Caco-2 (cell line): ENCODE results near the gene EIF2B2. TPM values are rescaled to one million over a fixed set of nuclear protein-coding genes. Genes with fewer than 3 reads are reported as not detected.

ENCODE experiments used
- BruUV-seq: library from RNA; stranded (reverse); fragments of 400-500 nt; replicated peaks from 2 replicates; lab custom pipeline; 2021; lab: Mats Ljungman, UMichigan
- CTCF ChIA-PET: fragments of 300-600 bp; sonication (Branson Sonifier 250); formaldehyde crosslinking; loops from one replicate; lab custom pipeline; 2022; ENCODE audit warnings: antibody characterized with exemption; lab: Charles Lee
- POLR2A ChIA-PET: fragments of 300-600 bp; sonication (Branson Sonifier 250); formaldehyde crosslinking; loops from one replicate; lab custom pipeline; 2022; ENCODE audit warnings: antibody characterized with exemption; lab: Charles Lee
- DNase-seq, 2 experiments: peaks; one replicate each; pipeline versions ENCODE4 v3.0.0 to v3.0.0-alpha.2; 2020 to 2022
- H3K27me3 ChIP-seq: replicated peaks from 2 replicates; pipeline ENCODE4 v1.6.0; 2011; ENCODE audit warnings: low read length; ENCODE audit not compliant: control insufficient read depth, insufficient read depth
- H3K36me3 ChIP-seq: 2 replicates; pipeline ENCODE4 v1.5.1; 2011; ENCODE audit warnings: low read length; ENCODE audit not compliant: control insufficient read depth, insufficient read depth
- H3K4me1 ChIP-seq: fragments of 250-450 bp; sonication (Bioruptor Pico); 2 replicates; pipeline ENCODE4 v1.5.1; 2020; ENCODE audit warnings: mild to moderate bottlenecking
- H3K4me3 ChIP-seq: 2 replicates; pipeline ENCODE4 v1.5.1; 2011; ENCODE audit warnings: low read depth, mild to moderate bottlenecking, control low read depth, low read length
- H3K9me3 ChIP-seq: fragments of 250-450 bp; sonication (Bioruptor Pico); 2 replicates; pipeline ENCODE4 v1.5.1; 2020; ENCODE audit warnings: mild to moderate bottlenecking, moderate library complexity
- H3K27ac Mint-ChIP-seq: one replicate; pipeline ENCODE4 v1.8.0; 2022; ENCODE audit warnings: mixed read lengths; ENCODE audit not compliant: unreplicated experiment
- H3K27me3 Mint-ChIP-seq: one replicate; pipeline ENCODE4 v1.8.0; 2022; ENCODE audit warnings: mixed read lengths; ENCODE audit not compliant: insufficient read depth, unreplicated experiment
- H3K36me3 Mint-ChIP-seq: one replicate; pipeline ENCODE4 v1.8.0; 2022; ENCODE audit warnings: mild to moderate bottlenecking, mixed read lengths; ENCODE audit not compliant: insufficient read depth, unreplicated experiment
- H3K4me1 Mint-ChIP-seq: one replicate; pipeline ENCODE4 v1.8.0; 2022; ENCODE audit warnings: low read depth, mixed read lengths; ENCODE audit not compliant: unreplicated experiment
- H3K4me3 Mint-ChIP-seq: one replicate; pipeline ENCODE4 v1.8.0; 2022; ENCODE audit warnings: mild to moderate bottlenecking, moderate library complexity, mixed read lengths; ENCODE audit not compliant: unreplicated experiment
- H3K9me3 Mint-ChIP-seq: one replicate; pipeline ENCODE4 v1.8.0; 2022; ENCODE audit warnings: mixed read lengths; ENCODE audit not compliant: unreplicated experiment
- CTCF ChIP-seq, 2 experiments: fragments of 200-600 bp in 1 of 2; IDR thresholded peaks; 1 replicate in 1 of 2; 2 replicates in 1 of 2; pipeline versions ENCODE4 v1.5.1 to v1.8.0; 2011 to 2022; ENCODE audit warnings: antibody characterized with exemption in 1 of 2, control low read depth in 1 of 2, inconsistent platforms in 1 of 2, low read depth in 1 of 2, low read length in 1 of 2, mild to moderate bottlenecking in 1 of 2, moderate library complexity in 1 of 2; ENCODE audit not compliant: insufficient read depth in 1 of 2, severe bottlenecking in 1 of 2, unreplicated experiment in 1 of 2
- intact Hi-C: fragments of 100-400 bp; cut with micrococcal nuclease; formaldehyde crosslinking; loops from one replicate; pipeline ENCODE4 v1.10.0; 2022; ENCODE audit not compliant: unreplicated experiment
- total RNA-seq: library from RNA; stranded (reverse); gene quantifications from 2 replicates; pipeline ENCODE4 v1.2.3, GENCODE V29; 2022

EIF2B2 gene
- total RNA-seq, 1 experiment from 2014 or later: 54.4 TPM

- peaks cover 15% of the 10 kb centered on the region for H3K4me1 Mint-ChIP-seq
- no peaks in the 10 kb centered on the region for H3K9me3 Mint-ChIP-seq
- DNase-seq: no peak
- CTCF ChIA-PET: no interaction called here
- POLR2A ChIA-PET: no interaction called here
- no peaks in the 10 kb centered on the region for H3K36me3 Mint-ChIP-seq
- H3K27me3 Mint-ChIP-seq: no peaks in the 10 kb centered on the region
- H3K4me3 ChIP-seq: no peak overlapping the region
- intact Hi-C loops: no loop called here
- peaks cover 36% of the 10 kb centered on the region for H3K4me1 ChIP-seq
- no peaks in the 10 kb centered on the region for H3K36me3 ChIP-seq
- no peak overlapping the region for H3K27ac Mint-ChIP-seq
- BruUV-seq: no TSS peak
- TF ChIP-seq CTCF (IDR thresholded peaks at IDR 0.05; ENCODE audit: insufficient read depth in 1 of 2, low read depth in 1 of 2, low read length in 1 of 2, severe bottlenecking in 1 of 2, unreplicated experiment in 1 of 2): no peak
- H3K4me3 Mint-ChIP-seq: no peak overlapping the region
- H3K27me3 ChIP-seq: no peaks in the 10 kb centered on the region
- no peaks in the 10 kb centered on the region for H3K9me3 ChIP-seq
Observed at GRCh38 chr14:74978416-74978947, 24.2 kb upstream of the EIF2B2 start.

- POLR2A ChIA-PET: no interaction called here
- Histone ChIP-seq H3K9me3 (no peaks in the 10 kb centered on the region), H3K36me3 (no peaks in the 10 kb centered on the region), H3K4me1 (peaks cover 31% of the 10 kb centered on the region), H3K27me3 (no peaks in the 10 kb centered on the region), H3K4me3 (no peak overlapping the region)
- Mint-ChIP-seq H3K4me3 (no peak overlapping the region), H3K9me3 (no peaks in the 10 kb centered on the region), H3K27me3 (no peaks in the 10 kb centered on the region), H3K36me3 (no peaks in the 10 kb centered on the region), H3K4me1 (peaks cover 12% of the 10 kb centered on the region), H3K27ac (no peak overlapping the region)
- BruUV-seq: no TSS peak
- no peak for TF ChIP-seq CTCF (IDR thresholded peaks at IDR 0.05; ENCODE audit: insufficient read depth in 1 of 2, low read depth in 1 of 2, low read length in 1 of 2, severe bottlenecking in 1 of 2, unreplicated experiment in 1 of 2)
- CTCF ChIA-PET: interaction anchor here (1.0 kb wide), 1 partner anchor 8 kb away, joined by 4 read pairs; no protein-coding TSS in a partner anchor
- intact Hi-C loops: no loop called here
- no peak for DNase-seq
Observed at GRCh38 chr14:74979029-74979428, 23.7 kb upstream of the EIF2B2 start.

- CTCF ChIA-PET: interaction anchor here (1.0 kb wide), 1 partner anchor 9 kb away, joined by 4 read pairs; no protein-coding TSS in a partner anchor
- POLR2A ChIA-PET: no interaction called here
- H3K36me3 Mint-ChIP-seq: no peaks in the 10 kb centered on the region
- H3K9me3 Mint-ChIP-seq: no peaks in the 10 kb centered on the region
- Histone ChIP-seq H3K4me1 (peaks cover 24% of the 10 kb centered on the region), H3K4me3 (no peak overlapping the region), H3K27me3 (no peaks in the 10 kb centered on the region), H3K9me3 (no peaks in the 10 kb centered on the region), H3K36me3 (no peaks in the 10 kb centered on the region)
- peaks cover 6% of the 10 kb centered on the region for H3K4me1 Mint-ChIP-seq
- H3K4me3 Mint-ChIP-seq: no peak overlapping the region
- H3K27me3 Mint-ChIP-seq: no peaks in the 10 kb centered on the region
- intact Hi-C loops: no loop called here
- H3K27ac Mint-ChIP-seq: no peak overlapping the region
- BruUV-seq: no TSS peak
- DNase-seq: no peak
- no peak for TF ChIP-seq CTCF (IDR thresholded peaks at IDR 0.05; ENCODE audit: insufficient read depth in 1 of 2, low read depth in 1 of 2, low read length in 1 of 2, severe bottlenecking in 1 of 2, unreplicated experiment in 1 of 2)
Observed at GRCh38 chr14:74979442-74980397, 23.0 kb upstream of the EIF2B2 start.
